ENCODE data around the gene SYT5. TPM values are rescaled to one million over a fixed set of nuclear protein-coding genes. Genes with fewer than 3 reads are reported as not detected.
"Not testable (repeated sequence)": the region's sequence is repeated elsewhere in the genome, so short reads cannot be mapped to it uniquely, and the experiment has no call there.

The SYT5 gene
- total RNA-seq, 1 experiment from 2014 or later = 0.71 TPM

DNA sequence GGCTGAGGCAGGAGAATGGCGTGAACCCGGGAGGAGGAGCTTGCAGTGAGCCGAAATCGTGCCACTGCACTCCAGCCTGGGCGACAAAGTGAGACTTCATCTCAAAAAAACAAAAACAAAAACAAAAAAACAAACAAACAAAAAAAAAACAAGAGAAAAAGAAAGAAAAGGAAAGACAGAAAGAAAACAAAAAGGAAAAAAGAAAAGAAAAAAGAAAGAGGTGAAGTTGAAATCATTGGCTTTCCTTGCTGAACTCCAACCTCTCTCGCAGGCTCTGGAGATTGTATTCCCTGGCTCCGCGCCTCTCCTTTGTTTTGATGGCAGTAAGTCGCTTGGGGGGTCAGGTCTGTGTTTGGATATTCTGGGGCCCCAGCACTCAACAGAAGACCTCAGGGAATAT is 7.8 kb downstream of the SYT5 start:
- not testable (repeated sequence) for DNase-seq (ENCODE audit: low spot score)

GRCh38 chr19:55171440-55171839 is 8.6 kb downstream of the SYT5 start:
- no peak for DNase-seq (ENCODE audit: low spot score)

GRCh38 chr19:55169136-55169535 is 11.0 kb downstream of the SYT5 start:
- no peak for DNase-seq (ENCODE audit: low spot score)

DNA sequence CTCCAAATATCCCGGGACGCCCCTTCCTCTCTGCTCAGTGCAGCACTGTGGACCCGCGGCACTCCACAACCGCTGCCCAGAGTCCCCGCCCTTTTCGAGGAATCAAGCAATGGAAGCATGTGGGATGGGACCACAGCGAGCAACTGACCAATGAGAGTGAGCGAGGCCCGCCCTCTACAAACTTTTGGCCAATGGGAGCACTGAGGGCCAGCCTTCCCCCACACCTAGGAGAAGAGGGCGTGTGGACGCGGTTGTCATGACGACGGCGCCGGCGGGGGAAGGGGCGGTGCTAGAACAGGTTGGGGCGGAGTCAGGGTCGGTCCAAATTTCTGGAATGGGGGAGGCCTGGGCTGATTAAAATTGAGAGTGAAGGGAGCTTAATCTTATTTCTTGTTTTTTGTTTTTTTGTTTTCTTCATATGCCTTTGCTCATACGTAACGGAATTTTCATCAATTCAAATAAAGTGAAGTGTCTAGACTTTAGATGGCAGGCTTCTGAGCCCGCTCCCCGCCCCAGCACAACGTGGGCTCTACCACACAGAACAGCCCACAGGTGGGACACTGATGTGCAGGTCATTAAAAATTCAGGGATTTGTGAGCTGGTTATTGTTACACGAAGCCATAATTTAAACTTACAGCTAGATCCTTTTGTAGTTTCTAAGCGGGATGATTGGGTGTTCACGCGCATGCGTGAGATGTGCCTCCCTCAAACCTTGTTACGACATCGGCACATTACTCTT is 13.4 kb downstream of the SYT5 start, which contains the start of gene DNAAF3:
TSS of gene DNAAF3 (minus strand) at position 84 of the 739 bp plus-strand sequence. CDS start 200 bp downstream, outside the sequence.
- DNase-seq (ENCODE audit: low spot score) = peak; percentile 100

DNA sequence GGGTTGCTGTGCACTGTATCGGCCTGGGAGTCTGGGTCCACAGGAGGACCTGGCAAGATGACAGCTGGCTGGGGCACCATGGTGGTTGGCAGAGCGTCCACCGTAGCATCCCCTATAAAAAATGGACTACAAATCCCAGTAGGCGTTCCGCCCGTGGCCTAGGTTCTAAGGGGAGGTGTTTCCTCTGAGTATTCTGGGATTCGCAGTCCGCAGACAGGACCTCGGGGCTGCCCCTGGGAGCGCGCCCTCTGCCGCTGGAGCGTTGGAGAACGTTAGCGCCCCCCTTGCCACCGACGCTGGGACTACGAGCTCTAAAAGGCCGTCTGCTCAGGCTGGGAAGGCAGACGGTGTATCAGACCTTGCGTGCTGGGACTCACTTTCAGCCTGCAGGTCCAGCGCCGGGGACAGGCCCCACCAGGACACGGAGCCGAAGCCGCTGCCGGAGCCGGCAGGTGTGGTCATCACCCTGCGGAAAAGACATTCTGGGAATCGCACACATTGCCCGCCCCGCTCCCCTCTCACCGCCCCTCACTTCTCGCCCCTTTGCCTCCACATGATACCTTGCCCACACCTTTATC is 14.0 kb downstream of the SYT5 start:
- DNase-seq (ENCODE audit: low spot score) = peak; percentile 97

- DNase-seq (ENCODE audit: low spot score) = no peak
Measured at GRCh38 chr19:55161571-55162322, 18.3 kb downstream of the SYT5 start.

- DNase-seq (ENCODE audit: low spot score) = no peak
Measured at GRCh38 chr19:55160986-55161365, 19.1 kb downstream of the SYT5 start.

DNA sequence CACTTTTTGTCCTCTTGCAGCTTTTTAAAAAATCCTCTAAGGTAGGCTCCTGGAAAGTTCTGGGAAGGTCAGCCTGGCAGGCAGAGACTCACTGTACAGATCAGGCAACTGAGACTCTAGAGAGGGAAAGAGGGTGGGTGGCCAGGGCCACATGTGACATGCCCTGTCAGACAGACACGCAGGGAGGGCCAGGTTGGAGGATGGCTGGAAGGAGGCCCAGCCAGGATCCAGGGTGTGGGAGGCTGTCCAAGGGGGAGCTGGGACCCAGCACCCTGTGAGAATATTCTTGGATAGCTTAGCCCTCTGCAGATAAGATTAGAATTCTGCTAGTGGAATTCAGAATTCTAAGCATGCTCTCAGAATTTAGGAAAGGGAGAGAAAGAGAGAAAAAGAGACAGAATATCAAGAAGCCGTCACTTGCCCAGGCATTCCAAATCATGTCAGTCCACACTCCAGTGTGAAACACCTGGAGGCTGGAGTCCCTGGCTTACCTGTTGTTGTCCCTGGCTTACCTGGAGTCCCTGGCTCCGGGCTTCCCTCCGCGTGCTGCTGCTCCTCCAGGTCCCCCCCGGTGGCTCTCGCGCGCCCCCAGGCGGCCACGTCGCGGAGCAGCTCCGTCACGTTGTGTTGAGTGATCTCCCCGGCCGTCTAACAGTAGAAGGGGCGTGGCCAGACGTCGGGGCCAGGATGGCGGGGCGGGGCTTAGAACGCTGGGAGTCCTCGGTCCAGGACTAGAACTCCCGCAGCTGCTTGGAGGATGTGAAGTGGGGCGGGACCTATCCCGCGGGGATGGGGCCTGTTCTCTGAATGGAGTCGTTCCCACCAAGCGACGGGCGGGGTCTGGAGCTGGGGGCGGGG is 19.7 kb downstream of the SYT5 start:
- DNase-seq (ENCODE audit: low spot score) = peak; percentile 99

GRCh38 chr19:55158848-55159749 is 21.0 kb downstream of the SYT5 start:
- DNase-seq (ENCODE audit: low spot score) = no peak

DNA sequence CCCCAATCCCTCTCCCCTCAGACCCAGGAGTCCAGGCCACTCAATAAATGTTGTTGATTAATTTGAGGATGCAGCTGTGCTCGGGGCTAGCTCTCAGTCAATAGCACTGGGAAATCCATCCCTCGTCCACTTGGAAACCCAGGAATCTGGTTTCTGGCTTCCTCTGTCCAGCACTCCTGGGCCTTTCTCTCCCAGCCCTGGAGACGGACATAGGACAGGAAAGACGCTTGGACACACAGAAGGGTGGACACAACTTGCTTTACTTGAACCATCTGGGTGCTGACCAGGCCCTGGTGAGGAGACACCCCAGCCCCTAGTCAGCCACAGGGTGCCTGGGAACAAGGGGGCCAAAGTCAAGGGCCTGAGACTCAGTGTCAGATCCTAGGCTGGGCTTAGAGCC is 21.7 kb downstream of the SYT5 start:
- DNase-seq (ENCODE audit: low spot score) = no peak

GRCh38 chr19:55157064-55157908 is 22.8 kb downstream of the SYT5 start, which contains the start of gene TNNI3:
Gene TNNI3 (minus strand): TSS chr19:55157732. CDS start chr19:55157589, 143 bp downstream.
- DNase-seq (ENCODE audit: low spot score) = no peak

GRCh38 chr19:55156202-55157063 is 23.7 kb downstream of the SYT5 start:
- DNase-seq (ENCODE audit: low spot score) = peak; percentile 96

GRCh38 chr19:55155784-55156183 is 24.3 kb downstream of the SYT5 start:
- not testable (repeated sequence) for DNase-seq (ENCODE audit: low spot score)

DNA sequence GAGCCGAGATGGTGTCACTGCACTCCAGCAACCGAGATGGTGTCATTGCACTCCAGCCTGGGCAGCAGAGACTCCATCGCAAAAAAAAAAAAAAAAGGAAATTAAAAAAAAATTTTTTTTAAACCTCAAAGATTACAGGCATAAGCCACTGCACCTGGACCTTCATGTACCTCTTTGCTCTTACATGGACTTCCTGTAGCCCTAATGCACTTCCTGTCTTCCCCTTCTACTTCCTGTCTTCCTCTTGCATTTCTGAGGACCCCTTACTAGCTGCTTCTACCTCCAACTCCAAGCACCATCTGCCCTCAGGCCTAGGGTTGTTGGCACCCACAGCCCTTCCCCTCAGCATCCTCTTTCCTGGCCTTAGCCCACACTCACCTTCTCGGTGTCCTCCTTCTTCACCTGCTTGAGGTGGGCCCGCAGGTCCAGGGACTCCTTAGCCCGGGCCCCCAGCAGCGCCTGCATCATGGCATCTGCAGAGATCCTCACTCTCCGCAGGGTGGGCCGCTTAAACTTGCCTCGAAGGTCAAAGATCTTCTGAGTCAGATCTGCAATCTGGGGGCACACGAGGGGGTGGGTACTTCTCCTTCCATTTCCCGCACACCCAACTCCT is 26.3 kb downstream of the SYT5 start:
- DNase-seq (ENCODE audit: low spot score) = no peak

- DNase-seq (ENCODE audit: low spot score) = peak; percentile 53
Measured at GRCh38 chr19:55152017-55152416, 28.1 kb downstream of the SYT5 start.

DNA sequence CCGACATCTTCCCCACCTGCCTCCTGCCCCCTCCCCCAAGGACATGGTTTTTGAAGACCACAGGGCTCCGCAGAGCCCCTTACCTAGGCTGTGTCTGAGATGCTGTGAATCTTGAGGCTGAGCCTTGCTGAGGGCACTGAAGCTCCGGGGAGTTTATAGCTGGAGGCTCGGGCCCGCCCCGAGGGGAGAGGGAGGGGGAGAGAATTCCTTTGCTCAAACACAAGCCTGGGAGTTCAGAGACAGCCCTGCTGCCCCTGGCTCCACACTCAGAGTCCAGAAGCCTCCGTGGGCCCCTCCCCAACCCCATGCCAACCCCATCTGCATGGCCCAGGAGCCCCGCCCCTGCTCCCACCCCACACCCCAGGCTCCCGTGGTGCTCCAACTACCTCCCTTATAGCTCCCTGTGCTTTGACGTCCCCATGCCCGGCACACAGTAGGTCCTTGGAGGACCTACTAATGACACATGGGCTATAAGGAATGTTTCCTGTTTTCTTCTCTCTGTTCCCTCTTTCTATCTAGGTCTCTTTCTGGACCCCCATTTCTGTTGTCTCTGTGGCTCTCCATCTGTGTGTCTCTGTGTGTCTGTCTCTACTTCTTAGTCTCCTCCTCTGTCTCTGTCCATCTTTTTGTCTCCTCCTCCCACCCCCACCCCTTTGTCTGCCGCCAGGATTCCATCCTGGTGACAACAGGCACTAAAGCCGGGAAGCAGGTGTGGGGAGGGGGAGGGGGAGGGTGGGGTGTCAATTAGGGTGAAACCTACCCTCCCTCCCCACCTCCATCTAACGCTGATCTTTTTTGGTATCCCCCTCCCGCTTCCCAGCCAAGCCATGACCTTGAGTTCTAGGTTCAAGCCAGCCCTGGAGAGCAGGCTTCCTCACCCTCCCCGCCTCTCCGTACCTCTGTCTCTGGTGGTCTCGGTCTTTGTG is 30.7 kb downstream of the SYT5 start, which contains the start of gene TNNT1:
TSS of gene TNNT1 (minus strand) at position 129 of the 926 bp plus-strand sequence. CDS start 2,049 bp downstream, outside the sequence.
- no peak for DNase-seq (ENCODE audit: low spot score)
